B cell (primary cell): Measurements from ENCODE around the gene SPTBN1. TPM values are rescaled to one million over a fixed set of nuclear protein-coding genes. Genes with fewer than 3 reads are reported as not detected.

Experiments
- ATAC-seq: fragments of 200-7000 bp; cut with Tn5 transposase; one replicate; pipeline ENCODE4 v1.10.0; 2021; ENCODE audit warnings: low read depth, mild to moderate bottlenecking, moderate number of reproducible peaks, moderate library complexity
- CTCF ChIA-PET: fragments of 350-600 bp; sonication (Branson Sonifier 250); formaldehyde crosslinking; loops from one replicate; lab custom pipeline; 2021; ENCODE audit warnings: antibody characterized with exemption, inconsistent platforms; lab: Charles Lee
- POLR2A ChIA-PET: fragments of 350-600 bp; sonication (Branson Sonifier 250); formaldehyde crosslinking; loops from one replicate; lab custom pipeline; 2021; ENCODE audit warnings: antibody characterized with exemption; lab: Charles Lee
- DNase-seq: peaks from one replicate; pipeline ENCODE4 v3.0.0; 2013
- H2AFZ ChIP-seq: 2 replicates; pipeline ENCODE4 v1.6.1; 2012; ENCODE audit warnings: mild to moderate bottlenecking, low read depth, low read length; ENCODE audit not compliant: insufficient read depth, poor library complexity, severe bottlenecking
- H3K27ac ChIP-seq, 2 donors: 1 replicate in 1 of 2; 2 replicates in 1 of 2; pipeline ENCODE4 v1.5.1; 2012 to 2013; ENCODE audit warnings: low read length in 2 of 2, mild to moderate bottlenecking in 2 of 2, moderate library complexity in 1 of 2
- H3K27me3 ChIP-seq, 4 experiments: fragments of 200-600 bp in 1 of 4; sonication (generic) in 1 of 4; replicated peaks in 1 of 4; 1 replicate in 2 of 4; 2 replicates in 2 of 4; pipeline versions ENCODE4 v1.6.1 to v1.7.0; 2013 to 2016; ENCODE audit warnings: low read length in 3 of 4, mild to moderate bottlenecking in 2 of 4, mixed read lengths in 1 of 4, moderate library complexity in 1 of 4; ENCODE audit not compliant: insufficient read depth in 4 of 4, control insufficient read depth in 3 of 4; ENCODE audit errors: control extremely low read depth in 1 of 4
- H3K36me3 ChIP-seq, 2 experiments: replicated peaks in 1 of 2; 1 replicate in 1 of 2; 2 replicates in 1 of 2; pipeline versions ENCODE4 v1.6.1 to v1.7.1; 2013; ENCODE audit warnings: low read length in 1 of 2; ENCODE audit not compliant: insufficient read depth in 2 of 2, control insufficient read depth in 1 of 2; ENCODE audit errors: control extremely low read depth in 1 of 2, extremely low read depth in 1 of 2
- H3K4me1 ChIP-seq, 2 donors: fragments of 200-600 bp in 1 of 2; sonication (generic) in 1 of 2; 1 replicate in 1 of 2; 2 replicates in 1 of 2; pipeline versions ENCODE4 v1.5.1 to v1.6.1; 2013 to 2017; ENCODE audit warnings: low read length in 2 of 2; ENCODE audit not compliant: control insufficient read depth in 2 of 2, insufficient read depth in 2 of 2
- H3K4me2 ChIP-seq: replicated peaks from 2 replicates; pipeline ENCODE3; 2012; ENCODE audit warnings: mild to moderate bottlenecking, low read depth, low read length; ENCODE audit not compliant: poor library complexity, severe bottlenecking
- H3K4me3 ChIP-seq, 5 experiments: fragments of 200-600 bp in 1 of 5; sonication (generic) in 1 of 5; 1 replicate in 3 of 5; 2 replicates in 2 of 5; pipeline versions ENCODE4 v1.5.1 to v1.7.0; 2011 to 2016; ENCODE audit warnings: low read length in 4 of 5, mild to moderate bottlenecking in 4 of 5, low read depth in 2 of 5, control low read depth in 1 of 5, moderate library complexity in 1 of 5; ENCODE audit not compliant: insufficient read depth in 1 of 5; ENCODE audit errors: control extremely low read depth in 1 of 5, extremely low read depth in 1 of 5
- H3K79me2 ChIP-seq: fragments of 200-600 bp; sonication (generic); one replicate; pipeline ENCODE4 v1.6.0; 2016; ENCODE audit warnings: low read length; ENCODE audit not compliant: control insufficient read depth, insufficient read depth
- H3K9ac ChIP-seq: fragments of 200-600 bp; sonication (generic); 2 replicates; pipeline ENCODE4 v1.6.1; 2017; ENCODE audit warnings: mild to moderate bottlenecking, low read length, moderate library complexity
- H3K9me3 ChIP-seq, 3 donors: one replicate each; pipeline versions ENCODE4 v1.6.1 to v1.7.1; 2013; ENCODE audit warnings: low read length in 2 of 3; ENCODE audit not compliant: control insufficient read depth in 2 of 3, insufficient read depth in 1 of 3; ENCODE audit errors: control extremely low read depth in 1 of 3
- H4K20me1 ChIP-seq: 2 replicates; pipeline ENCODE4 v1.6.0; 2012; ENCODE audit warnings: mild to moderate bottlenecking, low read length; ENCODE audit not compliant: insufficient read depth, control insufficient read depth, poor library complexity, severe bottlenecking
- H3K27ac Mint-ChIP-seq: one replicate; pipeline ENCODE4 v1.8.0; 2021; ENCODE audit warnings: mixed read lengths
- H3K27me3 Mint-ChIP-seq: one replicate; pipeline ENCODE4 v1.8.0; 2021; ENCODE audit warnings: mixed read lengths
- H3K4me1 Mint-ChIP-seq: one replicate; pipeline ENCODE4 v1.8.0; 2021; ENCODE audit warnings: mixed read lengths
- H3K4me3 Mint-ChIP-seq: one replicate; pipeline ENCODE4 v1.8.0; 2021; ENCODE audit warnings: mixed read lengths
- H3K9me3 Mint-ChIP-seq: one replicate; pipeline ENCODE4 v1.8.0; 2022; ENCODE audit warnings: mixed read lengths; ENCODE audit not compliant: insufficient read depth
- EZH2 ChIP-seq: IDR thresholded peaks from 2 replicates; pipeline ENCODE4 v1.6.1; 2012; ENCODE audit warnings: borderline replicate concordance, low read depth, mild to moderate bottlenecking, moderate library complexity, low read length; ENCODE audit not compliant: insufficient read depth, poor library complexity, severe bottlenecking
- WGBS: methylation state at CpG from one replicate; pipeline ENCODE4 v1.1.5; 2013; ENCODE audit warnings: missing lambda C conversion rate; ENCODE audit not compliant: insufficient coverage; 5-methylcytosine and 5-hydroxymethylcytosine counted together
- intact Hi-C: fragments of 100-400 bp; cut with micrococcal nuclease; formaldehyde crosslinking; loops from one replicate; pipeline ENCODE4 v1.10.0; 2022
- polyA plus RNA-seq: library from polyadenylated mRNA; depleted of rRNA; stranded (reverse); fragments of >200 nt; gene quantifications from 2 replicates; pipeline ENCODE4 v1.2.3, GENCODE V29; 2012
- total RNA-seq, 2 donors: library from RNA; stranded (reverse); fragments of 120-200 nt in 1 of 2; gene quantifications; 1 replicate in 1 of 2; 2 replicates in 1 of 2; pipeline versions ENCODE4 v1.2.3 to v1.2.4, GENCODE V29; 2013 to 2022
- TF ChIP-seq, protein P1 (sequence below): fragments of 200-600 bp; IDR thresholded peaks from one replicate; pipeline ENCODE4 v1.8.0; 2022; ENCODE audit warnings: antibody characterized with exemption, mild to moderate bottlenecking

Gene SPTBN1
- total and polyA plus RNA-seq, 2 donors (not counting 1 experiment from before 2014, with no cell fraction given), result 43.7 to 144 TPM

DNA sequence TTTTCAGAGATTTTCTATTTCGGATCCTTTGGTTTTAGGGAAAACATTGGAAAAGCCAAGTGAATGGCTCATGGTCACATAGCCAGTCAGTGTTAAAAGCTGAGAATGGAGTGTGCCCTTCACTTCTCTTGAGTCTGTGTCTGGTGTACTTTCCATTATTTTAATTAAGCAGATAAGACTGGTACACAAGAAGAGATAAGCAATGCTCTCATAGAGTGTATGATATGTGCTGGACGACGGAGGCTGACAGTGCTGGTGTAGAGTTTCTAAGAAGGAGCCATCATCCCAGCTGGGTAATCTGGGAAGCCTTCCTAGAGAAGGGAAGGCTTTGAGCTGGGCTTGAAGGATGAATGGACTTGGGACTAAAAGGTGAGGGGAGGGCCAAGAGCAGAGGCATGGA lies 93.3 kb downstream of the SPTBN1 start:
- H3K4me3 ChIP-seq, result no peak overlapping the region
- ChIA-PET CTCF (interaction anchor here (0.8 to 2.1 kb wide), 4 partner anchors 10 to 54 kb away, joined by 3 to 7 read pairs (median 5); no protein-coding TSS in a partner anchor), POLR2A (no interaction called here)
- H3K27ac Mint-ChIP-seq, result no peak overlapping the region
- H3K36me3 ChIP-seq, result no peaks in the 10 kb centered on the region
- no peak overlapping the region for H3K27ac ChIP-seq
- DNase-seq, result no peak
- no peak overlapping the region for H3K9ac ChIP-seq
- peaks cover 21% of the 10 kb centered on the region for H3K4me1 Mint-ChIP-seq
- H3K27me3 Mint-ChIP-seq, result no peaks in the 10 kb centered on the region
- intact Hi-C loops, result no loop called here
- H3K4me3 Mint-ChIP-seq, result no peak overlapping the region
- ATAC-seq, result no peak
- WGBS, result 100% methylated on average over 2 of the region's 3 CpGs
- TF ChIP-seq, protein P1, sequence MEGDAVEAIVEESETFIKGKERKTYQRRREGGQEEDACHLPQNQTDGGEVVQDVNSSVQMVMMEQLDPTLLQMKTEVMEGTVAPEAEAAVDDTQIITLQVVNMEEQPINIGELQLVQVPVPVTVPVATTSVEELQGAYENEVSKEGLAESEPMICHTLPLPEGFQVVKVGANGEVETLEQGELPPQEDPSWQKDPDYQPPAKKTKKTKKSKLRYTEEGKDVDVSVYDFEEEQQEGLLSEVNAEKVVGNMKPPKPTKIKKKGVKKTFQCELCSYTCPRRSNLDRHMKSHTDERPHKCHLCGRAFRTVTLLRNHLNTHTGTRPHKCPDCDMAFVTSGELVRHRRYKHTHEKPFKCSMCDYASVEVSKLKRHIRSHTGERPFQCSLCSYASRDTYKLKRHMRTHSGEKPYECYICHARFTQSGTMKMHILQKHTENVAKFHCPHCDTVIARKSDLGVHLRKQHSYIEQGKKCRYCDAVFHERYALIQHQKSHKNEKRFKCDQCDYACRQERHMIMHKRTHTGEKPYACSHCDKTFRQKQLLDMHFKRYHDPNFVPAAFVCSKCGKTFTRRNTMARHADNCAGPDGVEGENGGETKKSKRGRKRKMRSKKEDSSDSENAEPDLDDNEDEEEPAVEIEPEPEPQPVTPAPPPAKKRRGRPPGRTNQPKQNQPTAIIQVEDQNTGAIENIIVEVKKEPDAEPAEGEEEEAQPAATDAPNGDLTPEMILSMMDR, result no peak
- TF ChIP-seq EZH2, result no peak
- H3K27me3 ChIP-seq, result no peaks in the 10 kb centered on the region
- H4K20me1 ChIP-seq, result no peaks in the 10 kb centered on the region
- H3K4me2 ChIP-seq, result no peak overlapping the region
- H2AFZ ChIP-seq, result no peak overlapping the region
- no peaks in the 10 kb centered on the region for H3K79me2 ChIP-seq
- no peaks in the 10 kb centered on the region for H3K9me3 Mint-ChIP-seq
- H3K9me3 ChIP-seq, result no peaks in the 10 kb centered on the region
- H3K4me1 ChIP-seq, result peaks cover 12% of the 10 kb centered on the region in 2 donors

DNA sequence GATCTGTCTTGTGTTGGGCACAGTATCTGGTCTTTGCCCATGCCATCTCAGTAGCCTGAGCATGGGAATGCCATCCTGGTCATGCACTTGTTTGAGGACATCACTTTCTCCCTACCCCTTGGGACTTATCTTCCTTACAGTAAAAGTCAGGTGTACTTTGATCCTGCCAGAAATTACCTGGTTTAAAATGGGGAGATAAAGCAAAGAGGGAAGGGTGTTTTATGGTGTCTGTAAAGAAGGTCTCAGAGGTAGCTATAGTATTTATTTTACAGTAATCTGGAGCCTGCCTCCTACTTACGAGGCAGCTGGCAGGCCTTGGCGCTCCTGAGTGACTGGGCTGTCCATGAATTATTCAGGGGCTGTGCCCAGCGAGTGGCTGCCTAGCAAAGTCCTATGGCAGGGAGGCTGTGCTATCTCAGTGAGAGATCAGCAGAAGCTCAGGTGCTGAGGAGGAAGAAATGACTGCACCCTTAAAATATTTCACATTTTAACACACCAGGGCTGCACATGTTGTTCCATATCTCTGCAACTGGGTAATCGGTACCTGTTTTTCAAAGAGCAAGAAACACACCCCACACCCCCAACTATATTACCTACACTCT lies 93.9 kb downstream of the SPTBN1 start:
- TF ChIP-seq, protein P1, result no peak
- no peak for TF ChIP-seq EZH2
- no peak overlapping the region for H3K27ac Mint-ChIP-seq
- Histone ChIP-seq H3K4me2 (no peak overlapping the region), H3K9ac (no peak overlapping the region), H2AFZ (no peak overlapping the region), H3K9me3 (no peaks in the 10 kb centered on the region), H3K36me3 (no peaks in the 10 kb centered on the region), H3K79me2 (no peaks in the 10 kb centered on the region), H3K27me3 (no peaks in the 10 kb centered on the region), H4K20me1 (no peaks in the 10 kb centered on the region), H3K4me1 (peaks cover 12% of the 10 kb centered on the region in 2 donors), H3K27ac (no peak overlapping the region), H3K4me3 (no peak overlapping the region)
- H3K4me3 Mint-ChIP-seq, result no peak overlapping the region
- intact Hi-C loops, result loop anchor here (10.0 kb wide), 1 partner anchor 445 kb away; no protein-coding TSS in a partner anchor
- ChIA-PET CTCF (interaction anchor here (0.5 to 2.1 kb wide), 4 partner anchors 9 to 156 kb away, joined by 4 to 7 read pairs (median 5); no protein-coding TSS in a partner anchor), POLR2A (no interaction called here)
- H3K4me1 Mint-ChIP-seq, result peaks cover 24% of the 10 kb centered on the region
- no peaks in the 10 kb centered on the region for H3K9me3 Mint-ChIP-seq
- no peaks in the 10 kb centered on the region for H3K27me3 Mint-ChIP-seq
- DNase-seq (no peak), ATAC-seq (no peak)
- 86% methylated on average over 4 of the region's 4 CpGs for whole genome bisulfite sequencing
